ENCODE data around the gene LRG1.
"Not testable (repeated sequence)": the region's sequence is repeated elsewhere in the genome, so short reads cannot be mapped to it uniquely, and the experiment has no call there.

The LRG1 gene

GRCh38 chr19:4576016-4576933, 36.4 kb upstream of the LRG1 start:
- peak; percentile 28 to 29 for DNase-seq (ENCODE audit: low read depth in 2 of 2)

- DNase-seq (ENCODE audit: low read depth in 2 of 2) = no peak
Measured at GRCh38 chr19:4575267-4576015, 35.6 kb upstream of the LRG1 start.

- DNase-seq (ENCODE audit: low read depth in 2 of 2) = no peak
Measured at GRCh38 chr19:4573682-4574081, 33.8 kb upstream of the LRG1 start.

- no peak for DNase-seq (ENCODE audit: low read depth in 2 of 2)
Measured at GRCh38 chr19:4571305-4571917, 31.6 kb upstream of the LRG1 start.

GRCh38 chr19:4570916-4571304, 31.1 kb upstream of the LRG1 start:
- no peak for DNase-seq (ENCODE audit: low read depth in 2 of 2)

- no peak for DNase-seq (ENCODE audit: low read depth in 2 of 2)
Measured at GRCh38 chr19:4570402-4570801, 30.6 kb upstream of the LRG1 start.

- DNase-seq (ENCODE audit: low read depth in 2 of 2) = no peak
Measured at GRCh38 chr19:4568886-4569285, 29.1 kb upstream of the LRG1 start.

- DNase-seq (ENCODE audit: low read depth in 2 of 2) = peak in 1 of 2 donors; percentile 33
Measured at GRCh38 chr19:4567584-4568071, 27.8 kb upstream of the LRG1 start.

- DNase-seq (ENCODE audit: low read depth in 2 of 2) = no peak
Measured at GRCh38 chr19:4566402-4567051, 26.7 kb upstream of the LRG1 start.

- DNase-seq (ENCODE audit: low read depth in 2 of 2) = not testable (repeated sequence)
Measured at GRCh38 chr19:4563562-4563961, 23.7 kb upstream of the LRG1 start.

GRCh38 chr19:4562085-4562484, 22.2 kb upstream of the LRG1 start:
- DNase-seq (ENCODE audit: low read depth in 2 of 2) = not testable (repeated sequence)

GRCh38 chr19:4559569-4559968, 19.7 kb upstream of the LRG1 start, which contains the start of gene SEMA6B:
Gene SEMA6B (minus strand): TSS chr19:4559684. CDS start chr19:4558457, 1,227 bp downstream.
- DNase-seq (ENCODE audit: low read depth in 2 of 2) = no peak

- no peak for DNase-seq (ENCODE audit: low read depth in 2 of 2)
Measured at GRCh38 chr19:4557971-4558941, 18.4 kb upstream of the LRG1 start.

- DNase-seq (ENCODE audit: low read depth in 2 of 2) = no peak
Measured at GRCh38 chr19:4557144-4557970, 17.5 kb upstream of the LRG1 start.

GRCh38 chr19:4556597-4557127, 16.8 kb upstream of the LRG1 start:
- DNase-seq (ENCODE audit: low read depth in 2 of 2) = no peak

GRCh38 chr19:4555657-4556561, 16.1 kb upstream of the LRG1 start:
- DNase-seq (ENCODE audit: low read depth in 2 of 2) = no peak

- no peak for DNase-seq (ENCODE audit: low read depth in 2 of 2)
Measured at GRCh38 chr19:4554717-4555116, 14.9 kb upstream of the LRG1 start.

- no peak for DNase-seq (ENCODE audit: low read depth in 2 of 2)
Measured at GRCh38 chr19:4553775-4554174, 13.9 kb upstream of the LRG1 start.
